NOMO-1 (cell line): ENCODE results near the gene ATXN7L1.

ENCODE experiments used
- DNase-seq, 2 experiments: peaks; one replicate each; lab custom pipeline; 2025; ENCODE audit not compliant: unreplicated experiment in 2 of 2; lab: John Stamatoyannopoulos, UW

ATXN7L1 gene

DNA sequence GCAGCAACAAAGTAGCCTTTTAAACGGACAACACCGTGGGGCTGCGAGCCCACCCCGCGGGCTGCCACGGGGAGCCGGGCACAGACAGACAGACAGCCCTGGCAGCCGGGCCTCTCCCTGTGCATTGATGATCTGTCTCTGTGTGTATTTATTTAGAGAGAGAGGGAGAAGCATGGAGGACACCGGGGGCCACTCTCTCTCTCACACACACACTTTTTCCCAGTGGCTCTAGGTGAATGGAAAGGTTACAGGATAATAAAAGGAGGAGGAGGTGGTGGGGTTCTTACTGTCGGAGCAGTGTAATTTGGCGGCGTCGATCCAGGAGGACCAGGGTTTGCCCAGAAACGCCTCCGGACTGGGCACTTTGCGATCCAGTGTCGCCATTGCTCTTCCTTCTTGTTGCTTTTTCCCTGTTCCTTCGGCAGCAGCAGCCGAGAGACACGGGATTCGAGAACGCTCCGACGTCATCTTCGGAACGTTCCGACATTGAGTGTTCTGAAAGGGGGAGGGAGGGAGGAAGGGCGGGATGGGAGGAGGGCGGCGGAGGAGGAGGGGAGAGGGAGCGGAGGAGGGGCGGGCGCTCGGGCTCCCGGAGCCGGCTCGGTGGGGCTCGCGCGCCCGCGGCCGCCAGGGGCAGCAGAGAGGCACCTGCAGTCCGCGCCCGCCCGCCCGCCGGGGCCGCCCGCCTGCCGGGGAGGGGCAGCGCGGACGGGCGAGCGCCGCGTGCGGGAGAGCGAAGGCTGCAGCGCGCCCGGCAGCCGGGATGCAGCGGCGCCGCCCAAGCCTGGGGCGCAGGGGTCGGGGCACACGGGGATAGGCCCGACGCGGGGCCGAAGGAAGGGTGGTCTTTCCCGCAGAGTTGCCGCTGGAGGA lies at the start of gene ATXN7L1:
TSS of gene ATXN7L1 (minus strand) at position 509 of the 873 bp plus-strand sequence. CDS start at position 468, 41 bp downstream.
- DNase-seq, result peak; percentile 70 to 74

DNA sequence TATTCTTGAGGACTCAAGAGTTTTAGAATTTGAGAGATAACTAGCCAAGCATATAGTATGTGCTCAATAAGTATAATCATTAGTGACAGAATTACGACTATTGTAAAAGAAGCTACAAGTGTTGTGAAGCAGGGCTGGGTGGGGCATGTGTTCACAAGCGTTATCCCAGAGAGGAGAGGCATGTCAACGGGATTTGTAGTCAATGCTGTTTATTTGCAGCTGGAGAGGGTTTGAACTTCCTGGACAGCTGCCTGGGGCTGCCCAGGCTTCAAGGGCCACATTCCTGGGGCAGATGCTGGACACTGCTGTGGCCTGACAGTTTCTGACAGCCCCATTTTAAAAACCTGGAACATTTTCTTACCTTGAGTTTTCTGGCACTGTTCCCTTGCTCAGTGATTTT lies 49.7 kb upstream of the ATXN7L1 start:
- no peak for DNase-seq

DNA sequence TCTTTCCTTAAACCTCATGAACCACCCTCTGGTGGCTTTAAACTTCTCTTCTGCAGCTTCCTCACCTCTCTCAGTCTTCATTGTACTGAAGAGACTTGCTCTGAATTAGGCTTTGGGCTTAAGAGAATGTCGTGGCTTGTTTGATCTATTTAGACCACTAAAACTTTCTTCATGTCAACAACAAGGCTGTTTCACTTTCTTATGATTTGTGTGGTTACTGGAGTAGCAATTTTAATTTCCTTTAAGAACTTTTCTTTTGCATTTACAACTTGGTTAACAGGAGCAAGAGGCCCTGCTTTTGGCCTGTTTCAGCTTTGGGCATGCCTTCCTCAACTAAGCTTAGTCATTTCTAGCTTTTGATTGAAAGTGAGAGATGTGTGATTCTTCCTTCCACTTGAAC lies 48.5 kb upstream of the ATXN7L1 start:
- no peak for DNase-seq

DNA sequence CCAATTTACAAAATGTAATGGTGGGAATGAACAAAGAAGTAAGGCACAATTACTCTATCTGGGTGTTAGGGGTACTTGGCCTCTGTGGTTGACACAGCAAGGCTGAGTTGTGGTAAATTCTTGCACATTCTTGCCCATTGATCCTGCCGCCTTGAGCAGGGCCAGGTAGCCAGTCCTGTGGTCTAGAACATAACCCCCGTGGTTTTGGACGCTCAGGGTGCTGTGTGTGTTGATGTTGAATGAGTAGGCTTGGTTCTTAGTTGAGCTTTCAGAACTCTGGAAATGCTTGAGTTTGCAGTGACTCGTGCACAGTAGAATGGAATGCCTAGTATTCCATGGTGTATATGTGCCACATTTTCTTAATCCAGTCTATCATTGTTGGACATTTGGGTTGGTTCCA lies 44.4 kb upstream of the ATXN7L1 start:
- DNase-seq, result no peak

GRCh38 chr7:105917659-105918058 lies 41.3 kb upstream of the ATXN7L1 start:
- DNase-seq, result no peak

DNA sequence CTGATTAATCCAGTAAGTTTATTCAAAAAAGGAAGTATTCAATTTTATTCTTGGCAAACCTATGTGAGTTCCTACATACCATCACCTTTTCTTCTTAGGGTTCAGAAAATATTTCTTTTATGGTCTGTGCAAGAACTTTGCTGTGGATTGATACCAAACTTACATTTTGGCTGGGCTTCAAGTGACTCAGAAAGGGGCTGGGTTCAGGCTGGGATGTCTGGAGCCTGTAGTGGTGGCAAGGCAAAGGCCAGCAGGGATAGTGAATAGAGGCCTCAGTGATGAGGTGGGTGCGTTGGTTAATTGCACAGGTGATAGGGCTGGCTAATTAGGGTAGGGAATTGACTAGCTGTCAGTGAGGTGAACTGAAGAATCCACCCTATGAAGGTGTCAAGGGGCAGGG lies 40.2 kb upstream of the ATXN7L1 start:
- no peak for DNase-seq

- DNase-seq, result no peak
Measured at GRCh38 chr7:105913947-105914346, 37.5 kb upstream of the ATXN7L1 start.

- DNase-seq, result no peak
Measured at GRCh38 chr7:105911961-105912575, 35.7 kb upstream of the ATXN7L1 start.

- no peak for DNase-seq
Measured at GRCh38 chr7:105910172-105910571, 33.8 kb upstream of the ATXN7L1 start.

GRCh38 chr7:105909742-105910141 lies 33.3 kb upstream of the ATXN7L1 start:
- no peak for DNase-seq

GRCh38 chr7:105907129-105907846 lies 30.9 kb upstream of the ATXN7L1 start:
- DNase-seq, result no peak

GRCh38 chr7:105906695-105907094 lies 30.3 kb upstream of the ATXN7L1 start:
- no peak for DNase-seq

DNA sequence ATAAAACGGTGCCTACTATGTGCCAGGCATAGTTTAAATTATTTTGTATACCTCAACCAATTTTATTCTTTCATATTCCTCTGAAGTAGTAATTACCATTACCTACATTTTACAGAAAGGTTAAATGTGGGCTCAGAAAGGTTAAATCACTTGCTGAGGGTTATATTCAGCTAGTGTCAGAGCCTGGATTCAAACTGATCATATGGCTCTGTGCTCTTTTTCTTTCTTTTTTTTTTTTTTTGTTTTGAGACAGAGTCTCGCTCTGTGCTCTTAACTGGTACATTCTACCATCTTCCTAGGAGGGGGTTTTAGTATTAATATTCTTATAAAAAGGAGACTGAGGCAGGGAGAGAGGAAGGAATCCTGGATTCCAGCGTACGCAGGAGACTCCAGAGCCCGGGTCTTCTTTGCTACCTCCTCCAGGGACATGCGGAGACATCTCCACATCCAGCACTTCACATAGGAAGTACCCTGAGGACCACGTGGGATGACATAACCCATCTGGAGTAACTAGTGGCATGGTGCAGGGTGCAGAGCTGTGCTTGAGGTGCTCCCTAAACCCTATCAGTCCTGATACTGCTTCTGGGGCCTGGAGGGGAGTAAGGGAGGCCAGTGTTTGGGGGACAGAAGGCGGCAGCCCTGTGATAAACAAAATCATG lies 29.6 kb upstream of the ATXN7L1 start:
- DNase-seq, result no peak

- DNase-seq, result no peak
Measured at GRCh38 chr7:105905209-105905909, 29.0 kb upstream of the ATXN7L1 start.

- DNase-seq, result no peak
Measured at GRCh38 chr7:105904064-105904463, 27.7 kb upstream of the ATXN7L1 start.

GRCh38 chr7:105902325-105902911 lies 26.0 kb upstream of the ATXN7L1 start:
- DNase-seq, result no peak

DNA sequence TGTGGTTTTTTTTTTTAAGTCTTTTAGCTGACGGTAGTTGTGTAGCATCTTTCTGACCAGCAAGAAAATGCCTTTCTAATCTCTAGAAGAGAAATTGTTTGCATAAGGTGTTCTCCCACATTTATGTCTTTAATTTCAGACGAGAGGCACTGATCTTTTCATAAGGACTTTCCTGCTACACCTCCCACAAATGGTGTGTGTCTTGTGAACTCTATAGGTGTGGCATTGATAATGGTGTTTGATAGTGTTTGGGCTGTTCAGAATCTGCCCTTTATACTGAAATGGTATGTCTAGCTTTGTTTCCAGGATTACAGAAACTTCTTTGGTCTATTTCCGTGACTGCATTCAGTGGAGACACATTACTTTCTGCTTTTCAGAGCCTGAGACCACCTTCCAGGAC lies 21.6 kb upstream of the ATXN7L1 start:
- DNase-seq, result no peak

GRCh38 chr7:105896407-105896911 lies 20.1 kb upstream of the ATXN7L1 start:
- no peak for DNase-seq

DNA sequence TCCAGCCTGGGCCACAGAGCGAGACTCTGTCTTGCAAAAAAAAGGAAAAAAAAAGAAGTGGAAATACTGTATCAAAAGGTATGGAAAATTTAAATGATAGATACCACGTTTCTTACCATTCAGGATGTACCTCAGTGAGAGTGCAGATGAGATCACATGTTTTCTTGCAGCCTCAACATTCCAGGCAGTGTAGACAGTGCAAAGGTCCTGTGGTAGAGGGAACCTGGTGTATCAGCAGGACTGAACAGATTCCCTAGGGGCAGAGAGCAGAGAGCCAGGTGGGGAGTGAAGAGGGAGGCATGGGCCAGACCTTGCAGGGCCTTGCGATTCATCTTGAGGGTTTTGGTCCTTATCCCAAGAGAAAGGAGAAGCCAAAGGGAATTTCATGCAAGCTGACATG lies 17.7 kb upstream of the ATXN7L1 start:
- no peak for DNase-seq

GRCh38 chr7:105892387-105892786 lies 16.0 kb upstream of the ATXN7L1 start:
- no peak for DNase-seq
